GM21526 (cell line): ENCODE results near the gene TOR4A.

Source experiments
- ATAC-seq: cut with Tn5 transposase; IDR thresholded peaks from one replicate; pipeline ENCODE4 v1.9.1; 2021; ENCODE audit warnings: moderate library complexity; ENCODE audit not compliant: unreplicated experiment, low FRiP score

TOR4A gene

GRCh38 chr9:137277329-137278041, at the start of gene TOR4A:
Gene TOR4A (plus strand): TSS chr9:137277726. CDS start chr9:137278690, 964 bp downstream.
- ATAC-seq: peak; percentile 37

- no peak for ATAC-seq
Observed at GRCh38 chr9:137227853-137228505, 49.5 kb upstream of the TOR4A start.

GRCh38 chr9:137228506-137228967, 49.0 kb upstream of the TOR4A start:
- no peak for ATAC-seq

- no peak for ATAC-seq
Observed at GRCh38 chr9:137228968-137229896, 48.3 kb upstream of the TOR4A start.

GRCh38 chr9:137229903-137230704, 47.4 kb upstream of the TOR4A start:
- no peak for ATAC-seq

GRCh38 chr9:137230705-137231371, 46.7 kb upstream of the TOR4A start, which contains the start of gene SLC34A3:
Gene SLC34A3 (plus strand): TSS chr9:137230901. CDS start chr9:137231703, 802 bp downstream.
- ATAC-seq: no peak

GRCh38 chr9:137231372-137232039, 46.0 kb upstream of the TOR4A start:
- no peak for ATAC-seq

GRCh38 chr9:137232101-137232500, 45.4 kb upstream of the TOR4A start:
- ATAC-seq: no peak

GRCh38 chr9:137232510-137232909, 45.0 kb upstream of the TOR4A start:
- no peak for ATAC-seq

- ATAC-seq: no peak
Observed at GRCh38 chr9:137233143-137233980, 44.2 kb upstream of the TOR4A start.

- no peak for ATAC-seq
Observed at GRCh38 chr9:137234055-137234697, 43.4 kb upstream of the TOR4A start.

- no peak for ATAC-seq
Observed at GRCh38 chr9:137234758-137235423, 42.6 kb upstream of the TOR4A start.

GRCh38 chr9:137235424-137236237, 41.9 kb upstream of the TOR4A start:
- ATAC-seq: no peak

GRCh38 chr9:137236238-137236935, 41.1 kb upstream of the TOR4A start:
- ATAC-seq: no peak

GRCh38 chr9:137236936-137237421, 40.5 kb upstream of the TOR4A start:
- ATAC-seq: no peak
